PC-9 (cell line): ENCODE results near the gene ABCA4. TPM values are rescaled to one million over a fixed set of nuclear protein-coding genes. Genes with fewer than 3 reads are reported as not detected.

ENCODE experiments used
- BruUV-seq: library from RNA; stranded (reverse); fragments of 400-500 nt; replicated peaks from 2 replicates; lab custom pipeline; 2021; lab: Mats Ljungman, UMichigan
- CTCF ChIA-PET: fragments of 300-600 bp; sonication (Branson Sonifier 250); formaldehyde crosslinking; loops from one replicate; lab custom pipeline; 2022; ENCODE audit warnings: antibody characterized with exemption; lab: Charles Lee
- POLR2A ChIA-PET: fragments of 300-600 bp; sonication (Branson Sonifier 250); formaldehyde crosslinking; loops from one replicate; lab custom pipeline; 2022; ENCODE audit warnings: antibody characterized with exemption; ENCODE audit not compliant: unreplicated experiment; lab: Charles Lee
- DNase-seq, 2 experiments: peaks; one replicate each; pipeline versions ENCODE4 v3.0.0 to v3.0.0-alpha.2; 2015 to 2022; ENCODE audit warnings: mixed read lengths in 1 of 2
- H2AFZ ChIP-seq: fragments of 200-600 bp; sonication (generic); 2 replicates; pipeline ENCODE4 v1.8.1; 2017; ENCODE audit warnings: antibody characterized with exemption
- H3F3A ChIP-seq: fragments of 200-600 bp; sonication (generic); 2 replicates; pipeline ENCODE4 v1.8.1; 2017; ENCODE audit warnings: antibody characterized with exemption, mild to moderate bottlenecking, low read depth; ENCODE audit not compliant: insufficient read depth
- H3K27ac ChIP-seq: fragments of 200-600 bp; sonication (generic); 2 replicates; pipeline ENCODE4 v1.6.1; 2016; ENCODE audit warnings: mixed run types
- H3K27me3 ChIP-seq: fragments of 200-600 bp; sonication (generic); 2 replicates; pipeline ENCODE4 v1.6.1; 2016; ENCODE audit warnings: low read depth, mixed run types; ENCODE audit not compliant: insufficient read depth
- H3K36me3 ChIP-seq: fragments of 200-600 bp; sonication (generic); 2 replicates; pipeline ENCODE4 v1.6.1; 2016; ENCODE audit warnings: low read depth, mixed run types
- H3K4me1 ChIP-seq: fragments of 200-600 bp; sonication (generic); replicated peaks from 2 replicates; pipeline ENCODE4 v1.6.1; 2016; ENCODE audit warnings: mixed run types; ENCODE audit not compliant: insufficient read depth
- H3K4me2 ChIP-seq: fragments of 200-600 bp; sonication (generic); 2 replicates; pipeline ENCODE4 v1.6.1; 2017; ENCODE audit warnings: mixed run types
- H3K4me3 ChIP-seq: fragments of 200-600 bp; sonication (generic); 2 replicates; pipeline ENCODE4 v1.6.1; 2016; ENCODE audit warnings: mixed run types
- H3K79me2 ChIP-seq: fragments of 200-600 bp; sonication (generic); 2 replicates; pipeline ENCODE4 v1.6.1; 2017; ENCODE audit warnings: low read depth, mixed run types
- H3K9me2 ChIP-seq: fragments of 200-600 bp; sonication (generic); 2 replicates; pipeline ENCODE4 v1.8.1; 2017; ENCODE audit warnings: mild to moderate bottlenecking; ENCODE audit not compliant: insufficient read depth
- H3K9me3 ChIP-seq: fragments of 200-600 bp; sonication (generic); 2 replicates; pipeline ENCODE4 v1.8.1; 2016; ENCODE audit warnings: low read depth; ENCODE audit not compliant: insufficient read depth
- H4K20me1 ChIP-seq: fragments of 200-600 bp; sonication (generic); 2 replicates; pipeline ENCODE4 v1.8.1; 2017; ENCODE audit not compliant: insufficient read depth
- EZH2 ChIP-seq: fragments of 200-600 bp; sonication (generic); IDR thresholded peaks from 2 replicates; pipeline ENCODE4 v1.8.0; 2017; ENCODE audit warnings: antibody characterized with exemption, low read depth
- intact Hi-C: fragments of 100-400 bp; cut with micrococcal nuclease; formaldehyde crosslinking; loops from one replicate; pipeline ENCODE4 v1.10.0; 2022; ENCODE audit not compliant: unreplicated experiment
- total RNA-seq: library from RNA; stranded (reverse); gene quantifications from 2 replicates; pipeline ENCODE4 v1.2.3, GENCODE V29; 2021
- TF ChIP-seq, protein P1 (sequence below): fragments of 200-600 bp; sonication (generic); conservative IDR thresholded peaks from 2 replicates; pipeline ENCODE4 v1.6.1; 2017; ENCODE audit warnings: mixed run types, antibody characterized with exemption, mild to moderate bottlenecking, moderate library complexity

The ABCA4 gene
- total RNA-seq, 1 experiment from 2014 or later: 20.8 TPM

- H4K20me1 ChIP-seq: no peaks in the 10 kb centered on the region
- no peak overlapping the region for H2AFZ ChIP-seq
- BruUV-seq: no TSS peak
- no peaks in the 10 kb centered on the region for H3K9me2 ChIP-seq
- no peaks in the 10 kb centered on the region for H3K36me3 ChIP-seq
- H3K27me3 ChIP-seq: no peaks in the 10 kb centered on the region
- no peaks in the 10 kb centered on the region for H3K9me3 ChIP-seq
- DNase-seq: no peak
- H3K79me2 ChIP-seq: no peaks in the 10 kb centered on the region
- no peak for TF ChIP-seq EZH2
- TF ChIP-seq, protein P1, sequence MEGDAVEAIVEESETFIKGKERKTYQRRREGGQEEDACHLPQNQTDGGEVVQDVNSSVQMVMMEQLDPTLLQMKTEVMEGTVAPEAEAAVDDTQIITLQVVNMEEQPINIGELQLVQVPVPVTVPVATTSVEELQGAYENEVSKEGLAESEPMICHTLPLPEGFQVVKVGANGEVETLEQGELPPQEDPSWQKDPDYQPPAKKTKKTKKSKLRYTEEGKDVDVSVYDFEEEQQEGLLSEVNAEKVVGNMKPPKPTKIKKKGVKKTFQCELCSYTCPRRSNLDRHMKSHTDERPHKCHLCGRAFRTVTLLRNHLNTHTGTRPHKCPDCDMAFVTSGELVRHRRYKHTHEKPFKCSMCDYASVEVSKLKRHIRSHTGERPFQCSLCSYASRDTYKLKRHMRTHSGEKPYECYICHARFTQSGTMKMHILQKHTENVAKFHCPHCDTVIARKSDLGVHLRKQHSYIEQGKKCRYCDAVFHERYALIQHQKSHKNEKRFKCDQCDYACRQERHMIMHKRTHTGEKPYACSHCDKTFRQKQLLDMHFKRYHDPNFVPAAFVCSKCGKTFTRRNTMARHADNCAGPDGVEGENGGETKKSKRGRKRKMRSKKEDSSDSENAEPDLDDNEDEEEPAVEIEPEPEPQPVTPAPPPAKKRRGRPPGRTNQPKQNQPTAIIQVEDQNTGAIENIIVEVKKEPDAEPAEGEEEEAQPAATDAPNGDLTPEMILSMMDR: no peak
- peaks cover 13% of the 10 kb centered on the region; the same call in 1 of the 2 replicates for H3F3A ChIP-seq
- CTCF ChIA-PET: interaction anchor here (0.6 kb wide), 1 partner anchor 10 kb away, joined by 3 read pairs; no protein-coding TSS in a partner anchor
- POLR2A ChIA-PET: no interaction called here
- no peak overlapping the region for H3K4me2 ChIP-seq
- peaks cover 49% of the 10 kb centered on the region for H3K4me1 ChIP-seq
- intact Hi-C loops: loop anchor here (5.0 kb wide), 1 partner anchor 207 kb away; no protein-coding TSS in a partner anchor
- H3K4me3 ChIP-seq: no peak overlapping the region
- no peak overlapping the region for H3K27ac ChIP-seq
These were observed 965 bp downstream of the ABCA4 start for GRCh38 chr1:94119796-94120569.

DNA sequence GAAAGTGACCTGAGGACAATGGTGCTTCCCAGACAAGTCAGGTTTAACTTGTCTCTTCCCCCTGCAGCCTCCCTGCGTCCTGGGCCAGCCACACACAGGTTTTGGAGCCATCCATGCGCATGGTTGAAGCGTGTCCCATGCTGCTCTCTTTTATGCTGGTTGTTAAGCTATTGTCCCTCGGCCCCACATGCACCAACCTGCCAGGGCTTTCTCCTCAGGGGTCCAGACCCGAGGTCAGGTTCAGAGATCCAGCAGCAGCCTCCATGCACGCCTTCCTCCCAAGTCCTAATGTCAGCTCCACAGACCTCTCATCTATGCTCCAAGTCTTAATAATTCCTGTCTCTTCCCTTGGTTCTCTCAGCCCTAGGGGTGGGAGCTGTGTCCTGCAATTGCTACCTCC lies 1.6 kb downstream of the ABCA4 start:
- H3K4me1 ChIP-seq: peaks cover 49% of the 10 kb centered on the region
- POLR2A ChIA-PET: interaction anchor here (1.4 kb wide), 1 partner anchor 51 kb away, joined by 6 read pairs; no protein-coding TSS in a partner anchor

DNA sequence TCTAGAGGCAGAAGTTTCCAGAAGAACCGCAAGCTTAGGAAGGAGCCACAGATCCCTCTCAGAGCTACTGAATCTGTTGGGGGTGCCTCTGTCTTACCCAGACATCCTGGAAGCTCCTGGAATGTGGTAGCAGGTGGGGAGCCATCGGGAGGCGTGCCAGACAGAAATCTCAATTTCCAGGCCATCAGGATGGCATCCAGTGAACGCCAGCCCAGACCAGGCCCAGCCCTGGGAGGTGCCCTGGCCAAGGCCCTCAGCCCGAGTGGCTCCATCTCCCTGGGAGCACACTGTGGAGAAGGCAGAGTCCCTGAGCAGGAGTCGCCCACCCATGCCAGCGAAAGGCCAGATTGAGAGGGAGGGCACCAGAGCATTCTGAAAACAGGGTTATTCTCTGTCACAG lies 2.5 kb downstream of the ABCA4 start:
- H3K79me2 ChIP-seq: no peaks in the 10 kb centered on the region
- CTCF ChIA-PET: interaction anchor here (0.6 to 0.9 kb wide), 2 partner anchors 16 to 109 kb away, joined by 3 read pairs; no protein-coding TSS in a partner anchor

More for the DNA sequence above, 1.6 kb downstream of the ABCA4 start:
- CTCF ChIA-PET: interaction anchor here (0.9 kb wide), 1 partner anchor 17 kb away, joined by 3 read pairs; no protein-coding TSS in a partner anchor
- Histone ChIP-seq H3K27ac (peak overlapping the region; percentile 39; the same call in 1 of the 2 replicates), H3K79me2 (no peaks in the 10 kb centered on the region), H3K27me3 (no peaks in the 10 kb centered on the region), H3K36me3 (no peaks in the 10 kb centered on the region), H4K20me1 (no peaks in the 10 kb centered on the region), H3K4me3 (no peak overlapping the region), H3K4me2 (no peak overlapping the region), H3K9me3 (no peaks in the 10 kb centered on the region), H3K9me2 (no peaks in the 10 kb centered on the region), H3F3A (peaks cover 13% of the 10 kb centered on the region; the same call in 1 of the 2 replicates), H2AFZ (no peak overlapping the region)
- no TSS peak for BruUV-seq
- TF ChIP-seq, protein P1: no peak
- TF ChIP-seq EZH2: no peak
- DNase-seq: no peak
- intact Hi-C loops: loop anchor here (5.0 kb wide), 1 partner anchor 208 kb away; no protein-coding TSS in a partner anchor

More for the DNA sequence above, 2.5 kb downstream of the ABCA4 start:
- Histone ChIP-seq H3K9me2 (no peaks in the 10 kb centered on the region), H3K27me3 (no peaks in the 10 kb centered on the region), H3K36me3 (no peaks in the 10 kb centered on the region), H2AFZ (peak overlapping the region; percentile 21; the same call in 1 of the 2 replicates), H3K4me3 (no peak overlapping the region), H3K4me2 (peak overlapping the region; percentile 23), H3K9me3 (no peaks in the 10 kb centered on the region), H3F3A (peaks cover 13% of the 10 kb centered on the region; the same call in 1 of the 2 replicates), H4K20me1 (no peaks in the 10 kb centered on the region), H3K27ac (peak overlapping the region; percentile 39), H3K4me1 (peaks cover 49% of the 10 kb centered on the region)
- peak in 1 of 2 experiments; percentile 60 for DNase-seq
- POLR2A ChIA-PET: interaction anchor here (0.6 to 1.4 kb wide), 7 partner anchors 13 to 216 kb away, joined by 3 to 6 read pairs (median 4); partner anchors contain the start of gene ARHGAP29
- no peak for TF ChIP-seq EZH2
- TF ChIP-seq, protein P1: no peak
- intact Hi-C loops: loop anchor here (1.0 to 5.0 kb wide), 3 partner anchors 13 to 209 kb away; no protein-coding TSS in a partner anchor
- no TSS peak for BruUV-seq
